GM18868 (cell line): ENCODE data around the gene IL4I1.

Experiments used
- ATAC-seq: cut with Tn5 transposase; IDR thresholded peaks from one replicate; pipeline ENCODE4 v1.9.1; 2021; ENCODE audit warnings: mild to moderate bottlenecking, moderate library complexity; ENCODE audit not compliant: unreplicated experiment

Gene IL4I1

DNA sequence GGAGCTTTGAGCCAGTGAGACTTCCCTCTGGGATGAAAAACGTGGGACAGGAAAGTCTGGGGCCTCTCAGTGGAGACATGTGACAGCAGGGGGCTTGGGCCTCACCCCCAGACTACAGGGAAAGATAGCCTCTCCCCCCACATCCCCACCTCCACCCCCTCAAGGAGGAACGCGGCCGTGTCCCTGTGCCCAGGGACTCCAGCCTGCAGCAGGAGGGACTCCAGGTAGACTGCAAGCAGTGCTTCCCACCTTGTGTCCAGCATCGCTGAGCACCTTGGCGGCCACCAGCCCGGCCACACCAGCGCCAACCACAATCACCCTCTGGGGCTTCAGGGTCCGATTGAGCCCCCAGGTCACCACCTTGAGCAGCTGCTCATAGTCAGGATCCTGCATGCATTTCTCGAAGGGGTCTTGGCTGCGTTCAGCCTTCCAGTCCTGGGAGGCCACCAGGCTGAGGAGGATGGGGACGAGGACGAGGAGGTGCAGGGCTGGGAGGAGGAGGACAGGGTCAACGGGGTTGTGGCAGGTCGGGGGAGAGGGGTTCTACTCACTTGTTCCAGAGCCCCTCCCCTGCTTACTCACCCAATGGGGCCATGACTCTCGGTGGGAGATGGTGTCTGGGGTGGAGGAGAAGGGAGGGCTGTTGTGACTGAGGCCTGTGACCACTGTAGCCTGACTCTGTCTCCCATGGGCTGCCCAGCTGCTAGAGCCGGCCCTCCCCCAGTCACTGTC lies 955 bp downstream of the IL4I1 start:
- no peak for ATAC-seq

DNA sequence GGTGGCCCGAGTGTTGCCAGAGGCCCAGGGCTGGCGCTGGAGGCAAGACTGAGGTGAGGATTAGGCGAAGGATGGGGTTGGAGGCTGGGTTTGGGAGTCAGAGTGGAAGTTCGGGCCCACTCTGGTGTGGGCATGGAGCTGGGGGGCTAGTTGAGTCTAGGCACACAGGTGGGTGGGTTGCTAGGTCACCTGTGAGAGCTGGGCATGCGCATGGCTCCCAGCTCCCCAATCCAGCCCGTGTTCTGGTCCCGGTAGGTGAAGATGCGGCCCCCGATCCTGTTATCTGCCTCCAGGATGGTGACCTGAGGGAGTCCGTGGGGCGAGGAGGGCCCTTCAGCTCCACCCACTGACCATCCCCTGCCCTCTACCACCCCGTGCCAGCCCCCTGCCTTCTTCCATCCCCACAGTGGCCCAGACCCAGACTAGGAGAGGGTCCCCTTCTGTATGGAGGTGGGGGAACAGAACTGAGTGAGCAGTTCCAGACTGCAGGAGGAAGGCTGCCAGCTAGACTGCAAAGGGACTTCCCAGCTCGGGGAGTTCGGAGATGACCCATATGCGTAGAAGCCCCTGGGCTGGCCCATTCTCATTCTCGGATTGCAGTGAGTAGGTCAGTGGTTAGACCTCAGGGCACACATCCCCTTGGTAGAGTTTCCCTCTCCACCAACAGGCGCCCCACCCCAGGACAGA lies 1.7 kb downstream of the IL4I1 start:
- peak; percentile 30 for ATAC-seq

DNA sequence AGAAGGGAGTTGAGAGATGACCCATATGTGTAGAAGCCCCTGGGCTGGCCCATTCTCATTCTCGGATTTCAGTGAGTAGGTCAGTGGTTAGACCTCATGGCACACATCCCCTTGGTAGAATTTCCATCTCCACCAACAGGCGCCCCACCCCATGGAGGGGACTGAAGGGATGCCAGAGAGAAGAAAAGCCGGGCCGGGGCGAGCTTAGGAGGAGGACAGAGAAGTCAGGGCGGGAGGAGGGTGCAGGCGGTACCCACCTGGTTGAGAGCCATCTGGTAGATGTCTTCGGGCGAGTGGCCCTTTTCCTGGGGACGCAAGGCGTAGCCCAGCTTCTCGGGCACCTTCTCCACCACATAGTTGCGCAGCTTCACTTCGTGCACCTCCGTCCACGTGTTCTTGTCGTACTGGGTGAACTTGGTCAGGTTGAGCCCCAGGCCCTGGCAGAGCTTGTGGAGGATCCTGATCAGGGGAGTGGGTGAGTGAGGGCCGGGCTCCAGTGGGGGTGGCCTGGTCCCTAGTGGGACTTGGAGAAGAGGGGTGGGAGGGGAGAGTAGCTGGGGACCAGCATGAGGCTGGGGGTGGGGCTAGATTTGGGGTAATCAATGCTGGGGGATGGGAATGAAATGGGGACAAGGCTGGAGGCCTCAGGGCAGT lies 2.5 kb downstream of the IL4I1 start:
- ATAC-seq = no peak

DNA sequence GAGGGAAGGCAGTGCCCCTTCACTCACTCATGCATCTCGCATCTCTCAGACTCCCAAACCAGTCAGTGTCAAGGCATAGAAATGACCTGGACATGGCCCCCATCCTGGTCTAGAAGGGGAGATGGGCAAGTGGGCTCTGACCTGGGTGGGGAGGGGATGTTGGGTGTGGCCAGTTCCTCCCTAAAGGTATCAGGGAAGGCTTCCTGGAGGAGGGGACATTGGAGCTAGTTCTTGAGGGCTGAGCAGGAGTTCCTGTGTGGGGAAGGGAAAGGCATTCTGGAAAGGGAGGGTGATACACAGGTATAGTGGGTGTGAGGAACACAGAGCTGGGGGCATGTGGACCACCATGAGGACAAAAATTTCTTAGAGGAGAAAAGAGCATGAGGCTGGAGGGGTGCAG lies 4.0 kb downstream of the IL4I1 start:
- ATAC-seq = no peak

DNA sequence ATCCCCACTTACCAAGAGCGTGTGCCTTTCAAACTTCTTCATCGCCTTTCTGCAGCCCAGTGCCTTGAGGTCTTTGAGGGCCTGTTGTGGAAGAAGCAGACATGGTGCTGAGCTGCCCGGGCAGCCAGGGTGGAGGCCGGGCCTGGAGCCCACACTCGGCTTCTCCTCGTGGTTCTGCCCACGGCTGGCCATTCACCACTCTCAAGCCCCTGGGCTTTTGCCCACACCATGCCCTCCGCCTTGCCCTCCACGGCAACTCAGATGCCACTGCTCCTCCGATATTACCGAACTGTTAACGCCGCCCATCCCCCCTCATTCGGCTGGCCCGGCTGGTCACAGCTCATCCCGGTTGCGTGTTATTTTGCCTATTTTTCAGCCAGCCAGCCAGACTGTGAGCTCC lies 5.3 kb downstream of the IL4I1 start:
- no peak for ATAC-seq

DNA sequence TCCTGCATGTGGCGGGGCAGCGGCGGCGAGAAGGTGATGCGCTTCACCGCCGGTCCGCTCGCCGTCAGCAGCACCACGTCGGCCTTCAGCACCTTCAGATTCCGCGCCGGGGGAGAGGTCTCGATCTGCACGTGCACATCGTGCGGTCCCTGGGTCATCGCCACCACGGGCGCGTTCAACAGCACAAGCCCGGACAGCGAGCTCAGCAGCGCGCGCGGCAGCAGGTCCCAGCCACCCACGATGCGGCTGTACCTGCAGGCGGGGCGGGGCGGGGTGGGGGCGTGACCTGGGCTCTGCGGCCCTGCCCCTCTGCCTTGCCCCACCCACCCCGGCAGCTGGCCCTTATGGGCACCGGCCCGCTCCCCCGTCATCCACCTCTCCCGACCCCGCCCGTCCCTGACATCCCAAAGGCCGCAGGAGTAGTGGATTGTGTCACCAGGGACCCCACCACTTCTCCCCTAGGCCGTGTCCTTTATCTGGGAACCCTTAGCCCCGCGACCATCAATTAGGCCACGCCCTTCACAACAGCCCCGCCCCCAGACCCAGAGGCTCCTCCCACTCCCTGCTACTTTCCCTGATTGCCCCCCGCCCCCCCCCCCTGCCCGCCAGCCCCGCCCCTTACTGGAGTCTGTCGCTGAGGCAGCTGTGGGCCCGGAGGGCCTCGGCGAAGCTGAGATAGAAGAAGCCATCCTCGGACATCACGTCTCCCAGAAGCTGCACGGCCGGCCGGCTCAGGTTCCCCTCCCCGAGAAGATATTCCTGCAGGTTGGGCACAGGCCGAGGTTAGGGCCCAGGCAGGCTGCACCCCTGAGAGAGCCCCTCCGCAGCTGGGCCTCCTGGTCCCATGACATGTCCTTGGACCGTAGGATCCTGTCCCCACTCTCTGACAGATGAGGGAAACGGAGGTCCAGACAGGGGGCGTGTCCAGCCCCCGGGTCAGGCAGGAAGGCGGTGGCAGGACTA lies 6.1 kb downstream of the IL4I1 start:
- no peak for ATAC-seq

DNA sequence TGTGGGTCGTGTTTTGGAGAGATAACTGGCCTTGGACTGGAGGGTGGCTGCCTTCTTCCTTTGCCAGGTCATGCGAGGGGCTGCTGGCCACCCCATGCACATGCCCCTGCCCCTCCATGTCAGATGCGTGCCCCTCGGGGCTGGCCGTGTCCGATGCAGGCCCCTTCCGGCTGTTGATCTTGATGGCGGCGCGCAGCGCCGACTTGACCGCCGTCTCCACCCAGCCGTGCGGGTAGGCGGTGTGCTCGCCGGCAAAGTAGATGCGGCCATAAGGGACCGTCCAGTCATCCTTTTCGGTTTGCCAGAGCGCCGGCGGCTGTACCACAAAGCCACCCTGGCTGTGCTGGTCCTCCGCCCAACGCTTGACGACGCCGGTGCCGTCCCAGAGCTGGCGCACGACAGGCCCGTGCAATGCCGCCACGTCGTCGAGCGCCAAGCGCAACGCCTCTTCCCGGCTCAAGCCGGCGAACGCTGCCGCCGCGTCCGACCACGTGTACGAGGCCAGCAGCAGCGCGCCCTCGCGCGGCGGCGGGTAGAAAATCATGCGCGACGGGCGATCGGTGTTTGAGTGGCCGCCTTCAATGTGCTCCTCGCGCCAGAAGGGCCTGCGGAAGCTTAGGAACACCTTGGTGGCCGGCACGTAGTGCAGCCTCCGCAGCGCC lies 6.9 kb downstream of the IL4I1 start:
- no peak for ATAC-seq

DNA sequence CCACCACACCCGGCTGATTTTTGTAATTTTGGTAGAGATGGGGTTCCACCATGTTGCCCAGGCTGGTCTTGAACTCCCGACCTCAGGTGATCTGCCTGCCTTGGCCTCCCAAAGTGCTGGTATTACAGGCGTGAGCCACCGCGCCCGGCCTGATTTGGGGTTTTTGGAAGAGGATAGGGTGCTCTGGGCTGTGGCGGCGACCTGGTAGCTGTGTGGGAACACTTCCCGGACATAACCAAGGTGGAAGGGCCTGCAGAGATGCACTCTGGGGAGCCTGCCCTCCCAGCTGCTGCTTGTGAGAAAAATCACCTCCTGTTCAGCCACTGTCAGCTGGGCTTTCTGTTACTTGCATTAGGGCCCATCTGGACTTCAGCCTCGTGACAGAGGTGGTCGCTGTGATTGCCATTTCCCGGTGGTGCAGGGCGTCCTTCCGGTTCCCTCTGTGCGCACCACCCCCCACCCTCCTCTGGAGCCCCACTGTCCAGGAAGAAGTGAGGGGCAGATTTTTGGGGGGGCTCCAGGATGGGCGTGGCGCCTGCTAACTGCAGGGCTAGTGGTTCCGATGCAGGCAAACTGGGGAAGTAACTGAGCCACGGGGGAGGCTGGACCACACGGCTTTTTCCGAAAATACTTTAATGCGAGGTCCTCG lies 7.5 kb downstream of the IL4I1 start:
- no peak for ATAC-seq

DNA sequence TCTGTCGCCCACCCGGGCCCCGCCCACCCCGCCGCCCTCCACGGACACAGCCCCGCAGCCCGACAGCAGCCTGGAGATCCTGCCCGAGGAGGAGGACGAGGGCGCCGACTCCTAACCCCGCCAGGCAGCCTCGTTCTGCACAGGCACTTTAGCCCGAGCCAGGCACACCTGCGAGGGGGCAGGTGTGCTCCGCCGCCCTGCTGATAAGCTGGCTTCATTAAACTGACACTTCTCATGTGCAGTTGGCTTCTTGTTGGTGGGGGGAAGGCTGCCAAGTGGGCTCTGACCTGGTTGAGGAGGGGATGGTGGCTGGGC lies 8.2 kb downstream of the IL4I1 start:
- ATAC-seq = no peak

DNA sequence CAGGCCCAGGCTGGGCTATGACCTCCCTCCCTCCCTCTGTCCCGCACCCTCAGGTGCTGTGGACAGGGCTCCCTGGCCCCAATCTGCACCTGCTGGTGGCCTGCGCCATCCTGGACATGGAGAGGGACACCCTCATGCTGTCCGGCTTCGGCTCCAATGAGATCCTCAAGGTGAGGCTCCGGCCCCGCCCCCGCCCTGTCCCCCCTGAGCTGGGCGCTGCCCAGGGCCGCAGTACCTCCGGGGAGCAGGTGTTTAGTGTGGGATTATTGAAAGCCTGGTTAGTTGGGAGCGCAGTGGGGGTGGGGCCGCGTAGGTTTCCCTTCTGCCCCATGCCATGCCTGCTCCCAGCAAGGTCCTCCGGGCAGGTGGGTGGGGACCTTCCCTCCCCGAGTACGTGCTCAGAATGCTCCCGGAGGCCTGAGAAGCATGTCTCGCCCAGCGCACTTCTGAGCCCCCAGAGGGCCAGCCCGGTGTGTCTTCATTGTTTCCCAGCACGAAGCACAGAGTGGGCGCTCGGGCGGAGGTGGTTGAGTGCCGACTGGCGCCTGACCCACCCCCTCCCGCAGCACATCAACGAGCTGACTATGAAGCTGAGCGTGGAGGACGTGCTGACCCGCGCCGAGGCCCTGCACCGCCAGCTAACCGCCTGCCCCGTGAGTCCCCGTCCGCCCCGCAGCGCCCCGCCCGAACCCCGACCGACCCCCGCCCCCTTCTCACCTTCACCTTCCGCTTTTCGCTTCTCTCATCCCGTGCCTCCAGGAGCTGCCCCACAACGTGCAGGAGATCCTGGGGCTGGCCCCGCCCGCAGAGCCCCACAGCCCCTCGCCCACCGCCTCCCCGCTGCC lies 8.8 kb downstream of the IL4I1 start:
- ATAC-seq = no peak

DNA sequence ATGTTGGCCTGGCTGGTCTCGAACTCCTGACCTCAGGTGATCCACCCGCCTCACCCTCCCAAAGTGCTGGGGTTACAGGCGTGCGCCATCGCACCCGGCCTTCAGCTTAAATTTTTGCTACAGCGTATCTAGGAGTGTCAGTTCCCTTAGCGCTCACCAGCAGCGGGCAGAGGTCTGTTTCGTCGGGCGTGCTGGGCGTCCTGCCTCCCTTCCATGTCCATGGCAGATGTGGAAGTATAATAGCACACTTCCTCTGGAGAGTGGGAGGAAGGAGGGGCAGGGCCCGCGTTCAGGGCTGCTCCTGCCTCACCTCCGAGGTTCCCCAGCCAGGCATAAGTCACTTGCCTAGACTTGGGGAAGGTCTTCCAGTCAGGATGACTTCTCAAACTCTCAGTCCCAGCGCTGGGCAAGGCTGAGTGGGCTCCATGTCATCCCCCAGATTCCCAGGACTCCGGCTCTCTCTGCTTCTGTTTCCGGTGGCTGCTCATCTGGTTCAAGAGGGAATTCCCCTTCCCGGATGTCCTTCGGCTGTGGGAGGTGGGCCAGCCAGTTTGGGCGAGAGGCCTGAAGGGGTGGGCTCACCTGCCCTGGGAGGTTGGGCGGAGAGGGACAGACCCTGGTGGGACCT lies 9.5 kb downstream of the IL4I1 start:
- no peak for ATAC-seq

DNA sequence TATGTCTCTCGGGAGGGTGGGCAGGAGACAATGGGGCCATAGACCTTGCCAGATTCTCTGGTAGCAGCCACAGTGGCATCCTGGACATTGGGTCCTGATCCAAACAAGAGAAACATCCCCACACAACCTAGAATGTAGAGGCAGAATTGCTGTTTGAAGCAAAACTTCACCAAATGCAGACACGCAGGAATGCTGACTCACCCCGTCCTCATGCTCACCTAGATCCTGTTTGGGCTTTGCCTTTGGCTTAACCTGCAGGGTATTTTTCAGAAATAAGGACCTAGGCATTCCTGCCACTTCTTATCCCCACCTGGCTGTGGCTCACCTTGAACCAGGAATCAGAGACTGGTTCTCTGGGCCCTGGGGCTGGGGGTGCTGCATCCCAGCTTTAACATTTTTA lies 11.9 kb downstream of the IL4I1 start:
- ATAC-seq = no peak

DNA sequence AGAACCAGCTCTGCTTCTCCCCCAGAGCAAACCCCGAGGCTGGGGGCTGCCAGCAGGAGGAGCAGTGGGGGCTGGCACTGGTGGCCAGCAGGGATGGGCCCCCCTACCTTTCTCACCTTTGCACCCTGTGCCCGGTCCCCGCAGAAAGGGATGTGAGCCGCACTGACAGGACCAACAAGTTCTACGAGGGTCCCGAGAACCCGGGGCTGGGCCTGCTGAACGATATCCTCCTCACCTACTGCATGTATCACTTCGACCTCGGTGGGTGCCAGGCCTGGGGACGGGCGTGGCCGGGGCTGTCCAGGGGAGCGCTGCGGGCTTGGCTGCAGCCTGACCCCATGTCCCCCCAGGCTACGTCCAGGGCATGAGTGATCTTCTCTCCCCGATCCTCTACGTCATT lies 12.6 kb downstream of the IL4I1 start:
- ATAC-seq = no peak

DNA sequence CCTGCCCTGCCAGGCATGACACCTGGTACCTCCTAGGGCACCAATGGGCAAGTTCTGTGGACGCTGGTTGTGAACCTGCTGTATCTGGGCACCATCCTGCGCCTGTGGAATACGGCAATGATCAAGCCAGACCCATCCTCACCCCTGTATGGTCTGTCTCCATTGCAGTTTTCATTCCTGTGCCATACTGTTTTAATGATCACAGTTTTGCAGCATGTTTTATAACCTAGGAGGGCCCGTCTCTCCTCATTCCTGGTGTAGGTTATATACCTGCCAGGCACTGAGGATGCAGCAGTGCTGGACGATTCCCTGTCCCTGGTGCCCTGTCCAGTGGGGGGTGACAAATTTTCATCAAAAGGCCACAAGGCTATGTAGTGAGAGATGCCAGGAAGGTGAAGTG lies 13.6 kb downstream of the IL4I1 start:
- no peak for ATAC-seq

DNA sequence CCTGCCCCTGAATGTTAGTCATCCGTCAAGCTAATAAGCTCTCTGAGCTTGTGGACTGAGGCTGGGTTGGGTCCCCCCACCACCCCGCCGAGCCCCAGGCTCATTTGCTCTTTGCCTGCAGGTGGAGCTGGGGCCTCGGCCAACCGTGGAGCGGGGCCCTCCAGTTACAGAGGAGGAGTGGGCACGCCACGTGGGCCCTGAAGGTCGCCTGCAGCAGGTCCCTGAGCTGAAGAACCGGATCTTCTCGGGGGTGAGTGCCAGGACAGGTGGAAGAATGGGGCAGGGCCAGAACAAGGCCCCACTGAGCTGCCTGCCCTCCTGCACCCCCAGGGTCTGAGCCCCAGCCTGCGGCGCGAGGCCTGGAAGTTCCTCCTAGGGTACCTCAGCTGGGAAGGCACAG lies 14.0 kb downstream of the IL4I1 start:
- ATAC-seq = no peak

DNA sequence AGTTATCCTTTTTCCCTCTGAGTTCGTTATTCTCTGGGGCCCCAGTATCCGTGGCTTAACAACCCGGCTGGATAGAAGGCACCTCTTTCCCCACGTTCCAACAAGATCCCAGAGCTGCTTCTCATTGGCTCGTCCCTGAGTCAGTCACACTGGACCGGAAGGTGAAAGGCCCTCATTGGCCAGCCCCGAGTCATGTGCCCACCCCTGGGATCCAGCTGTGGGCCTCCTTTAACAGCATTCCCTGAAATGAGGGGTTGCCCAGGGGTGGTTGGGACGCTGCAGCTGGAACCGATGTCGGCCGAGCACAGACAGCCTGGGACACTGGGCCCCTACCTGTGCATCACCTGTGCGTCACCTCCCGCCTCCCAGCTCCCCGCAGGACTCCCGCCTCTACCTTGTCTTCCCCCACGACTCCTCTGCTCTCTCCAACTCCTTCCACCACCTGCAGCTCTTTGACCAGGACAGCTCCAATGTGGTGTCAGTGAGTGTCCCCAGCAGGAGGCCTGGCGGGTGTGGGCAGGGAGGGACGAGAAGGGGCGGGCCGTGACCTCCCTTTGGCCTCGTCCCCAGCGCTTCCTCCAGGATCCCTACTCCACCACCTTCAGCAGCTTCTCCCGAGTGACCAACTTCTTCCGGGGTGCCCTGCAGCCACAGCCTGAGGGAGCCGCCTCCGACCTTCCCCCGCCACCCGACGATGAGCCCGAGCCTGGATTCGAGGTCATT lies 14.9 kb downstream of the IL4I1 start:
- no peak for ATAC-seq

DNA sequence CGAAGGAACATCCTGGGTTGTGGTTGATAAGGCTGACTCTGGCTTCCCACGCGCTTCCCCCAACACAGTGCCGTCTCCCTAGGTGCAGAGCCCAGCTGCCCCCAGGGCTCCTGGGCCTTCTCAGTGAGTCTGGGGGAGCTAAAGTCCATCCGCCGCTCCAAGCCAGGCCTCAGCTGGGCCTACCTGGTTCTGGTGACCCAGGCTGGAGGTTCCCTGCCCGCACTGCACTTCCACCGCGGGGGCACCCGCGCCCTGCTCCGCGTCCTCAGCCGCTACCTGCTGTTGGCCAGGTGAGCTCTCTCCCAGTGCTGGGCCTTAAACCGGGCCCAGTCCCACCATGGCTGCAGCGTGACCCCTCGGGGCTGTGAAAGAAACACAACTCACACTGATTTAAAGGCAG lies 15.5 kb downstream of the IL4I1 start:
- no peak for ATAC-seq

DNA sequence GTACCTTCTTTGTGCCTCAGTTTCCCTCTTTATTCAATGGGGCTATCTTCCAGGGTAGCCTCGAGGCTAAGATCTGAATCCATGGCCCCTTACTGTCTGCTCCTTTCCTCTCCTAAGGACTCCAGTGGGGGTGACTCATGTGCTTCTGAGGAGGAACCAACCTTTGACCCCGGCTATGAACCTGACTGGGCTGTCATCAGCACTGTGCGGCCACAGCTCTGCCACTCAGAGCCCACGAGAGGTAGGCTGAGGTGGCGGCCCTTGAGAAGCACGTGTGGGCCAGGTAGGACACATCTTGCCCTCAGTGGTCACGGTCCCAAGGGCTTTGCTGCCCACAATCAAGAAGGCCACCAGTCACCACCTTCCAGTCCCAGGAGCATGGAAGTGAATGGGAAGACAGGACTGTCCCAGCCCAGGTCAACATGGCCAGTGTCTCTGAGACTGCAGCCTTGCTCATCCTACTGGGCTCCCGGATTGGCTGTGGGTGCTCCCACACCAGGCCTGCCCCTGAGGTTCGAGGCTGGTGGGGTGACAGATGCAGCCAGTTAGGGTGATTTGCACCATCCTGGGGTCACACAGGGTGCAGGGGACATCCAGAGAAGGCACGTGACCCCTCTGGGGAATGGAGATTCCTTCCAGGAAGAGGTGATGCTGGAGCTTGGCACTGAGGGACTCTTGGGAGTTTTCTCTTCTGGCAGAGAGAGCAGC lies 16.4 kb downstream of the IL4I1 start:
- ATAC-seq = no peak
